ENCODE data around the gene GPAM.

Gene GPAM

GRCh38 chr10:112176543-112176942 lies 7.0 kb downstream of the GPAM start:
- no peak for DNase-seq

GRCh38 chr10:112175409-112175808 lies 8.2 kb downstream of the GPAM start:
- DNase-seq: no peak

GRCh38 chr10:112173206-112173605 lies 10.4 kb downstream of the GPAM start:
- DNase-seq: no peak

GRCh38 chr10:112168733-112169132 lies 14.8 kb downstream of the GPAM start:
- DNase-seq: no peak

GRCh38 chr10:112166800-112167199 lies 16.8 kb downstream of the GPAM start:
- no peak for DNase-seq

- DNase-seq: no peak
Observed at GRCh38 chr10:112161757-112162518, 21.6 kb downstream of the GPAM start.

GRCh38 chr10:112160834-112161233 lies 22.7 kb downstream of the GPAM start:
- DNase-seq: no peak

- DNase-seq: no peak
Observed at GRCh38 chr10:112159469-112159868, 24.1 kb downstream of the GPAM start.

- no peak for DNase-seq
Observed at GRCh38 chr10:112151524-112152039, 32.0 kb downstream of the GPAM start.

GRCh38 chr10:112148331-112148730 lies 35.2 kb downstream of the GPAM start:
- DNase-seq: no peak

- DNase-seq: no peak
Observed at GRCh38 chr10:112146799-112147198, 36.8 kb downstream of the GPAM start.

GRCh38 chr10:112145263-112145662 lies 38.3 kb downstream of the GPAM start:
- no peak for DNase-seq

GRCh38 chr10:112143420-112143819 lies 40.1 kb downstream of the GPAM start:
- DNase-seq: no peak

- DNase-seq: no peak
Observed at GRCh38 chr10:112141292-112141691, 42.3 kb downstream of the GPAM start.

- peak; percentile 62 for DNase-seq
Observed at GRCh38 chr10:112140110-112140970, 43.2 kb downstream of the GPAM start.

GRCh38 chr10:112139176-112139575 lies 44.4 kb downstream of the GPAM start:
- no peak for DNase-seq

GRCh38 chr10:112137154-112137987 lies 46.2 kb downstream of the GPAM start:
- DNase-seq: peak; percentile 61

GRCh38 chr10:112136486-112137153 lies 46.9 kb downstream of the GPAM start:
- no peak for DNase-seq

- no peak for DNase-seq
Observed at GRCh38 chr10:112135604-112136003, 48.0 kb downstream of the GPAM start.

- DNase-seq: no peak
Observed at GRCh38 chr10:112132435-112132834, 51.1 kb downstream of the GPAM start.

GRCh38 chr10:112131996-112132395 lies 51.6 kb downstream of the GPAM start:
- no peak for DNase-seq

- DNase-seq: no peak
Observed at GRCh38 chr10:112131346-112131745, 52.2 kb downstream of the GPAM start.
